Stimulated activated CD4-positive, alpha-beta T cell treated with anti-CD3 and anti-CD28 coated beads, Interleukin-12 subunit alpha, Interleukin-12 subunit beta, amount 100 ng/mL, for 4 hours (primary cell): ENCODE data around the gene TAS2R39.

ENCODE experiments used
- DNase-seq: peaks from one replicate; pipeline ENCODE4 v3.0.0-alpha.2; 2020

The TAS2R39 gene

GRCh38 chr7:143216686-143217085 lies 33.5 kb downstream of the TAS2R39 start:
- no peak for DNase-seq

GRCh38 chr7:143217806-143218205 lies 34.6 kb downstream of the TAS2R39 start:
- DNase-seq: no peak

- DNase-seq: no peak
Observed at GRCh38 chr7:143221286-143221685, 38.1 kb downstream of the TAS2R39 start.

- DNase-seq: no peak
Observed at GRCh38 chr7:143221737-143222136, 38.5 kb downstream of the TAS2R39 start, which contains the start of gene TAS2R40. TSS of gene TAS2R40 (plus strand) at chr7:143222037. CDS start at chr7:143222079, 42 bp downstream.

- no peak for DNase-seq
Observed at GRCh38 chr7:143222782-143223181, 39.6 kb downstream of the TAS2R39 start.

- no peak for DNase-seq
Observed at GRCh38 chr7:143223784-143224183, 40.6 kb downstream of the TAS2R39 start.

- no peak for DNase-seq
Observed at GRCh38 chr7:143225047-143225446, 41.8 kb downstream of the TAS2R39 start.

- no peak for DNase-seq
Observed at GRCh38 chr7:143227806-143228205, 44.6 kb downstream of the TAS2R39 start.

GRCh38 chr7:143229054-143229790 lies 46.0 kb downstream of the TAS2R39 start:
- DNase-seq: no peak

GRCh38 chr7:143230602-143231457 lies 47.6 kb downstream of the TAS2R39 start:
- no peak for DNase-seq
